BE2C (cell line): ENCODE data around the gene TGFBRAP1.

Experiments
- DNase-seq: peaks from one replicate; pipeline ENCODE4 v3.0.0-alpha.2; 2020
- H3K27me3 ChIP-seq: fragments of 250-450 bp; sonication (Bioruptor Pico); 2 replicates; pipeline ENCODE4 v1.5.1; 2020; ENCODE audit warnings: mild to moderate bottlenecking
- H3K36me3 ChIP-seq: fragments of 250-450 bp; sonication (Bioruptor Pico); 2 replicates; pipeline ENCODE4 v1.5.1; 2020; ENCODE audit warnings: mild to moderate bottlenecking
- H3K4me1 ChIP-seq: fragments of 250-450 bp; sonication (Bioruptor Pico); 2 replicates; pipeline ENCODE4 v1.5.1; 2020
- H3K4me3 ChIP-seq: 2 replicates; pipeline ENCODE4 v1.5.1; 2011; ENCODE audit warnings: low read depth, low read length
- H3K9me3 ChIP-seq: fragments of 250-450 bp; sonication (Bioruptor Pico); 2 replicates; pipeline ENCODE4 v1.5.1; 2020
- TF ChIP-seq, protein P1 (sequence below): IDR thresholded peaks from 2 replicates; pipeline ENCODE4 v1.5.1; 2012; ENCODE audit warnings: mild to moderate bottlenecking, low read depth, low read length

The TGFBRAP1 gene

DNA sequence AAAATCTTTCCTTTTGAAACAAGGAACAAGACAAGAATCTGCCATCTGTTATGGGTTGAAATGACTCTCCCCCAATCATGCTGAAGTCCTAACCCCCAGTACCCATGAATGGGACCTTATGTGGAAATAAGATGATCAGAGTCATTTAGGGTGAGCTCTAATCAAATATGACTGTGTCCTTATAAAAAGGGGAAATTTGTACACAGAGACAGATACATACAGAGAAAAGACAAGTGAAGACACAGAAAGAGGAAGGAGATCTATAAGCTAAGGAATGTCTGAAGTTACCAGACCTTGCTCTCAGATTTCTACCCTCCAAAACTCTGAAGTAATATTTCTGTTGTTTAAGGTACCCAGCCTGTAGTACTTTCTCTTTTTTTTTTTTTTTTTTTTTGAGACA is 15.7 kb downstream of the TGFBRAP1 start:
- TF ChIP-seq, protein P1, sequence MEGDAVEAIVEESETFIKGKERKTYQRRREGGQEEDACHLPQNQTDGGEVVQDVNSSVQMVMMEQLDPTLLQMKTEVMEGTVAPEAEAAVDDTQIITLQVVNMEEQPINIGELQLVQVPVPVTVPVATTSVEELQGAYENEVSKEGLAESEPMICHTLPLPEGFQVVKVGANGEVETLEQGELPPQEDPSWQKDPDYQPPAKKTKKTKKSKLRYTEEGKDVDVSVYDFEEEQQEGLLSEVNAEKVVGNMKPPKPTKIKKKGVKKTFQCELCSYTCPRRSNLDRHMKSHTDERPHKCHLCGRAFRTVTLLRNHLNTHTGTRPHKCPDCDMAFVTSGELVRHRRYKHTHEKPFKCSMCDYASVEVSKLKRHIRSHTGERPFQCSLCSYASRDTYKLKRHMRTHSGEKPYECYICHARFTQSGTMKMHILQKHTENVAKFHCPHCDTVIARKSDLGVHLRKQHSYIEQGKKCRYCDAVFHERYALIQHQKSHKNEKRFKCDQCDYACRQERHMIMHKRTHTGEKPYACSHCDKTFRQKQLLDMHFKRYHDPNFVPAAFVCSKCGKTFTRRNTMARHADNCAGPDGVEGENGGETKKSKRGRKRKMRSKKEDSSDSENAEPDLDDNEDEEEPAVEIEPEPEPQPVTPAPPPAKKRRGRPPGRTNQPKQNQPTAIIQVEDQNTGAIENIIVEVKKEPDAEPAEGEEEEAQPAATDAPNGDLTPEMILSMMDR = no peak
- DNase-seq = no peak

DNA sequence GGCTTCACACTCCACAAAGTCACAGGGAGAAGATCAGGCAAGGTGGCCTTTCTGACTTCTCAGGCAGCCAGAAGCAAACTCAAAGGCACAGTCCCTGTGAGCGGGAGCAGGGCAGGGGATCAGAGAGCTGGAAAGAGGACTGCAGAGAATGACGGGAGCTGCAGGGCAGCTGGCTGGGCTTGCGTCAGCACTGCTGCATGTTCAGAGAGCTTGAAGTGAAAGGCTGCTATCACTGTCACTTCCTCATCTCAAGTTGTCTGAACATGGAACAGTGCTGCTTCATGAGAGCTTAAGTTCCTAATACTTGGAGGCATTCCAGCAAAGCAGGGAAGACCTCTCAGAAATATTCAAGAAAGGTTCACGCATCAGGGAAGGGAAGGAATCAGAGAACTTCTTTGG is 20.4 kb downstream of the TGFBRAP1 start:
- H3K27me3 ChIP-seq = no peaks in the 10 kb centered on the region
- no peak overlapping the region for H3K4me3 ChIP-seq
- DNase-seq = no peak
- TF ChIP-seq, protein P1 = no peak
- no peaks in the 10 kb centered on the region for H3K4me1 ChIP-seq
- H3K36me3 ChIP-seq = no peaks in the 10 kb centered on the region
- no peaks in the 10 kb centered on the region for H3K9me3 ChIP-seq

More for the DNA sequence above, 15.7 kb downstream of the TGFBRAP1 start:
- no peaks in the 10 kb centered on the region for H3K27me3 ChIP-seq
- H3K36me3 ChIP-seq = no peaks in the 10 kb centered on the region
- H3K4me1 ChIP-seq = no peaks in the 10 kb centered on the region
- H3K9me3 ChIP-seq = no peaks in the 10 kb centered on the region
- no peak overlapping the region for H3K4me3 ChIP-seq

DNA sequence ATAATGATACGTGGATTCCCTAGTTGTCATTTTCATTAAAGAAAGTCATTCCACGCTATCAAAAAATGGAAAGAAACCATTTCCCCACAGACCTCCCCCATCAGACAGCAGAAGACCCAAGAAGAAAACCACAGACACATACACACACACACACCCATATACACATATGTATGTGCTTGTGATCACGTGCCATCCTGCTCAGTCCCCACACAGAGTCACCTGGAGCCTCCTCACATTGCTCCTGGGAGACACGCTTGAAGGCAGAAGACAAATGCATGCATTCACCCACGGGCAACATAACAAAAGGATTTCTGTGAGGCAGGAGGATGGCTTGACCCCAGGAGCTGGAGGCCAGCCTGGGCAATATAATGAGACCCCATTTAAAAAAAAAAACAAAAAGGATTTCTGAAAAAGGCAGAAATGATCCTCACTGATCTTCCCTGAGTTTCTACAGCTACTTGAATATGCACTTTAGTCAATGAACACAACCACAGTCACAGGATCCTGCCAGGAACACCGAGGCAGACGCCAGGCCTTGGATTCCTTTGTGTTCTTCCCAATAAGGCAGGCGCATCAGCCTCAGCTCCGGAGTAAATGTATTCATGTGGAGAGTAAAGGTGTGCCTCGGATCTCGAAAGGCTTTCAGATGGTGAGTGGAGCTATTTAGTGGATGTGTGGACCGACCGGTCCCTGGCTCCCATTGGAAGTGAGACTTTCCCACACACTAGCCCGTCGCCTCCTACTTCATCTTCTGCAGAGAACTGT is 21.0 kb downstream of the TGFBRAP1 start:
- no peaks in the 10 kb centered on the region for H3K36me3 ChIP-seq
- DNase-seq = no peak
- no peaks in the 10 kb centered on the region for H3K9me3 ChIP-seq
- no peaks in the 10 kb centered on the region for H3K27me3 ChIP-seq
- no peaks in the 10 kb centered on the region for H3K4me1 ChIP-seq
- TF ChIP-seq, protein P1 = no peak
- no peak overlapping the region for H3K4me3 ChIP-seq

DNA sequence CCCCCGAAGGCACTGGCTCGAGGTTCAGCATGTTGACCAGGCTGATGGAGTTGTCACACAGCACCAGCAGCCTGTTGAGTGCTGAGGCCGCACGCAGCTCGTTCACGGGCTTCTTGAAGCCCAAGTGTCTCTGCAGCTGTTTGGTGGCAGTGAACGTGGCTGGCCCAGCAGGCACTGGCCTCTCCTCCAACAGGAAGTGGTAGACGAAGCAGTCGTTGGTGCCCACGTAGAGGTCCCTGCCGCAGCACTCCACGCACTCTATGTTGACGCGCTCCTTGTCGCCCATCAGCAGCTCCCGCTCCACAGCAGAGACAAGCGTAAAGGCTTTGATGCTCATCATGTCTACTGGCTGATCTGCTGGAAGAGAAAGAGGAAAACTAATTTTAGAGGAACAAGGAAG is 21.6 kb downstream of the TGFBRAP1 start:
- Histone ChIP-seq H3K27me3 (no peaks in the 10 kb centered on the region), H3K4me1 (no peaks in the 10 kb centered on the region), H3K36me3 (no peaks in the 10 kb centered on the region), H3K9me3 (no peaks in the 10 kb centered on the region), H3K4me3 (no peak overlapping the region)
- DNase-seq = no peak
- TF ChIP-seq, protein P1 = no peak

DNA sequence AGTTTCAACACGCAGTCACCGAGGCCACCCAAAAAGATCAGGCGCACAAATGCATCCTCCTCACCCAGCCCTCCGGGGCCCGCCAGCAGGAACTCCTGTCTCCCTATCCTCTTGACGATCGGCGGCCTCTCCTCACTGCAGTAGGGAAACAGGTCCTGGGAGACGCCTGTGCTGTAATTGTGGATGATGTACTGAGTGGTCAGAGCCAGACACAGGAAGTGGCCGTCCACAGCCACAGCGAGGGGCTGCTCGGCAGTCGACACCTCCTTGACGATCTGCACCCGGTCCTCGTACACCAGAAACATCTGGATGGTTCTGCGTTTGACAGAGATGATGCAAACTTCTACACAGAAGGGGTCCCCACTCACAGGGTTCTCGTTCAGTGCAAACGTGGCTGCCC is 22.0 kb downstream of the TGFBRAP1 start:
- DNase-seq = no peak
- Histone ChIP-seq H3K27me3 (no peaks in the 10 kb centered on the region), H3K4me1 (no peaks in the 10 kb centered on the region), H3K9me3 (no peaks in the 10 kb centered on the region), H3K4me3 (no peak overlapping the region), H3K36me3 (no peaks in the 10 kb centered on the region)
- TF ChIP-seq, protein P1 = no peak

DNA sequence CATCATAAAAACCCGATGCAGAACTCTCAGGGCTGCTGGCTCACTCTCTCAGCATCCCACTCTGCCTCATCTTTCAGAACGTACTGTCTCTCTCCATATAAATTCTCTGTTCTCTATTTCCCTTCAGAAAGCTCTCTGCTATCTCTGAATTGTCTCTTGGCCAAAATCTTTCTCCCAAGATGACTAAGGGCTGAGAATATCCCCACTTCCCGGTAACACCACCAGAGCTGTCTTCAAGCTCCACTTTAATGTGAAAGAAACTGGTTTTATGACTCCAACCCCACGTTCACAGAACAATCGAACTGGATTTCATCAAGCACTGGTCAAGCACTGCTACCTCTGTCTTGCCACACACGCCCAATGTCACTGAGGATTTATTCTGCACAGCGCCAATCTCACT is 22.4 kb downstream of the TGFBRAP1 start:
- H3K27me3 ChIP-seq = no peaks in the 10 kb centered on the region
- no peaks in the 10 kb centered on the region for H3K9me3 ChIP-seq
- H3K4me1 ChIP-seq = no peaks in the 10 kb centered on the region
- TF ChIP-seq, protein P1 = no peak
- H3K36me3 ChIP-seq = no peaks in the 10 kb centered on the region
- DNase-seq = no peak
- H3K4me3 ChIP-seq = no peak overlapping the region
